CD4-positive, alpha-beta T cell treated with Interleukin-15 for 4 hours (primary cell): ENCODE data around the gene NDC1.

Source experiments
- DNase-seq: peaks from one replicate; pipeline ENCODE4 v3.0.0-alpha.2; 2020; ENCODE audit warnings: low spot score

Gene NDC1

GRCh38 chr1:53731043-53731600, 107.0 kb downstream of the NDC1 start:
- DNase-seq: no peak

- no peak for DNase-seq
Measured at GRCh38 chr1:53730224-53730865, 107.8 kb downstream of the NDC1 start.

GRCh38 chr1:53729456-53730223, 108.5 kb downstream of the NDC1 start:
- no peak for DNase-seq

DNA sequence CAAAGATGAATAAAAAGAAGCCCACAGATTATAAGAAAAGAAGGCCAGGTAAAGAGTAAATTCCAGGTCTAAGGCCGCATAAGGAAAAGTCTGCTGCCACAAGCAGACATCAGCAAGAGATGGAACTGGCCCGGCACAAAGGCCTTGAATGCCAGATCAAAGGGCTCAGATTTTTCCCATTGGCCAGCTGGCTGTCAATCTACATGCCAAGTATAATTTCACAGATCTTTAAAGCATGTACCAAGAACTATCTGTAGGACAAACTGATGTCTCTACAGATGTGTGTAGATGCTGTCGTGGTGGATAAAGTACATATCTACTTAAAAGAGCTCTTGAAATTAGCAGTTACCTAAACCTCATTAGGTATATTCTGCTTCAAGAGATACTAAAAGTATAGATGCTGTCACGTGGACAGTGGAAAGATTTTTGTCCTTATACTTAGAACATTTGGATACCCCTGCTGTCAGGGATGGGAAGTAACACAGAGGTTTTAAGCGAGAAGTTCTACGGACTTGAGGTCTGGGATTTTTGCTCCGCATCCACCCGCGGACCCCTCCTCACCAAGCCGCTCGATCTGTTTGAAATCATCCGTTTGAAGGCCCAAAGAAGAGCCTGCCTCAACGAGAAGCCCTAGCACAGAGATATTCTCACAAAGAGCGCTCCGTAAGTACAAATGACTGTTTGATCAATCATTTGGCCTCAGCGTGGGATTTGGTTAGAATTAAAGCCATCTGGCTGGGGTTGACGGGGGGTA, 109.2 kb downstream of the NDC1 start:
- DNase-seq: no peak

DNA sequence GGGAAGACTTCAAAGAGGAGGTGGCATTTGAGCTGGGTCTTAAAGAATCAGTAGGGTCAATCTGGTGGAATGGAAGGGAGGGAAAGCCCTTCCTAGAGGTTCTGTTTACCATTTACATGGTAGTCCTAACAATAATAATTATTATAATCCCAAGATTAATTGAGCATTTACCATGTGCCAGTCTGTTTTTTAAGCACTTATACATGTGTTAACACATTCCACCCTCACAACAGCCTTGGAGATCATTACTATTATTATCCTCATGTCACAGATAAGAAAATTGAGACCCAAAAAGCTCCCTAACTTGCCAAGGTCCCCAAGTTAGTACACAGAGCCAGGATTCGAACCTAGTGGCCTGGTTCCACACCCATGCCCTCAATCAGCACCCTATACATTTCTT, 109.9 kb downstream of the NDC1 start:
- DNase-seq: no peak

GRCh38 chr1:53727461-53728092, 110.5 kb downstream of the NDC1 start:
- no peak for DNase-seq

DNA sequence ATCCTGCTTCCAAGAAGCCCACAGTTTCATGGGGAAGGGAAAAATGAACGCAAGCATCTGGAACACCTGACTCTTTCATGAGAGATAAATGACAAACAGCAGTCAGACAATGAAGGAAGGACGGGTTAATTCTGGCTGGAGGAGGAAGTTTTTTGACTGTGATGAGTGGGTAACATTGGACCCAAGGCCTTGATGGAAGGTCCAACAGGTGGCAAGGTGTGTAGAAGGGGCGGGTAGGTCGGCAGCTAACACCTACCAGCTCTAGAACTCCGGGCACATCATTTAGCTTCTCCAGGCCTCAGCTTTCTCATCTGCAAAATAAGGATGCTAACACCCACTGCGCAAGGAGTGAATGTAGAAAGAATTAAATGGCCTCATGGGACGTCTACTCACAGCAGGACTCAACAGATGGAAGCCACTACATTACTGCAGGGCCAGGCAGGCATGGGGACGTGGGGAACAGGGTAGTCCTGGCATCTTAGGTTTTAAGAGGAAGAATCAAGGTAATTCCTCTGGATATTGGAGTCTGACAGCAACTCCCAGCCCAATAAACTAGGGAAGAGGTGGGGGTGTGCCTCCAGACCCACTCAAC, 112.0 kb downstream of the NDC1 start:
- no peak for DNase-seq

- DNase-seq: no peak
Measured at GRCh38 chr1:53725238-53725689, 112.8 kb downstream of the NDC1 start.

DNA sequence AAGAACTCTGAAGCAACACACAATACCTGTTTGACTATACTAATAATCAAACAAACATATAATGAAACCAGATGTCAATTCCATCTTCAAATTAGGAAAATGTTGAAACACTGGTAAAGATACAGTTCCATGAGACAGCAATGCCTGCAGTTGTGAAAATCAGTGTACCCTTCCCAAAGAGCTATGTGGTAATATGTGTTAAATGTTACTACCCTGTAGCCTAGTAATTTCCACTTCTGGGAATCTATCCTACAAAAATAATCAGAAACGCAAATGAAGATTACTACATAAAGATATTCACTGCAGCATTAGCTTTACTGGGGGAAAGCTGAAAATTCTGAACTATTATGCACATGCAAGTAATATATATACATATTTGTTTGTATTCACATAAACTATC, 116.1 kb downstream of the NDC1 start:
- DNase-seq: no peak

DNA sequence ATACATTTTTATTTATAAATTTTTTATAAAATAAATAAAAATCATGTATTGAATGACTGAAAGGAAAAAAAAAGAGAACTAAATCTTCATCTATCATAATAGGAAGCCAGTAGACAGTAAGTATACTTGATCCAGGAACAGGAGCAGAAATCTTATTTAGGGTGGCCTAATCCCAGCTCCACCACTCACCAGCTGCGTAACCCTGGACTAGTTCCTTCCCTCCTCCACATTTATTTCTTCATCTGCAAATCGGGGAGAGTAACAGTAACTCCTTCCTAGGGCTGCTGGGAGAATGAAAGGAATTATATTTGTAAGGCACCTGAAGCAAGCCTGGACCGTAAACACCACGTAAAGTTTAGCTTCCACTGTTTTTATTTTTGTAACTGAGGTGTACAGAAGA, 117.0 kb downstream of the NDC1 start:
- DNase-seq: no peak

DNA sequence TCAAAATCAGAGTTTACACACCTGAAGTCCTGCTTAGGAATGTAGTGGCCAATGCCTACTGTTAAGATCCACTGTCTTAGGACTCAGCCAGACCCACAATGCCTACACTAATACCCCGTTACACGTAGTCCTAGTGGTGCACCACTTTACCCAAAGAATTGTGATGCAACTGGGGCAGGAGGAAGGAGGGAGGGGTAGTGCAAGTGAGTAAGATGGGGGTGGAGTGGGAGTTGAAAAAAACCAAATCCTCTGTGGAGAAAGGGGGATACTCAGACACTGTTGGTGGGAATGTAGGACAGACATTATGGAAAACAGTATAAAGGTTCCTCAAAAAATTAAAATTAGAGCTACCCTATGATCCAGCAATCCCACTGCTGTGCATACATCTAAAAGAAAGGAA, 118.6 kb downstream of the NDC1 start:
- DNase-seq: no peak

DNA sequence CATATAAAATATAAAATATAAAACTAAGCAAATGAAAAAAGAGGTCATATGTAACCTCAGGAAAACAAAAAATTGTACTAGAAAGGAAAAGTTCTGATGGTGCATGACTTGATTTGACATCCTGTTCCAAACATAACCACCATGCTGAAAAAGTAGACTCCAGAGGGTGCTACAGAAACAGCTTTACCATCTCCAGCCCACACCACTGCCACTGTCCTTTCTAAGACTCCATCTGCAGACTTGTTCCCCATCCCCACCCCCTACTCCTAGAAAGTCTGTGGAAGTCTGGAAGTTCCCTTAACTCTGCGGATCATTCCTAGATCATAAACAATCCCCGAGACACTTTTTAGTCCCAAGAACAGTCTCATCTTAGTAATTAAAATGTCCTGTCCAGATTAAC, 119.7 kb downstream of the NDC1 start:
- DNase-seq: no peak

- no peak for DNase-seq
Measured at GRCh38 chr1:53717025-53717804, 120.9 kb downstream of the NDC1 start.

DNA sequence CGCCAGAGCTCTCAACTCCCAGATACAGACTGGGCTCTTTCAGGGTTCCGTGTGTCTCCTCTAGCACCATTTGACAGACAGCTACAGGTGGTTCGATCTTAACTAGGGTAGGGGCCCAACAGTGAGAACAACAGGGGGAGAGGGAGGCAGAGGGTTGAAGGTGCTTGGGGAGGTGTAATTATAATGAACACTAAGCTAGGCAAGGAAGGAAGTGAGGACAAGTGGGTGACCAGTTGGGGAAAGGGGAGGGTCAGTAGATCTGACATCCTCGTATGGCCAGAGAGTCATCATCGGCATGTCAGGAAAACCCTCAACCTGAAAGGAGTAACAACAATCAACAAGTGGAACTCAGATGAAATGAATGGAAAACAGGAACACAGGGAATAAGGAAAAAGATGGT, 121.9 kb downstream of the NDC1 start:
- no peak for DNase-seq

DNA sequence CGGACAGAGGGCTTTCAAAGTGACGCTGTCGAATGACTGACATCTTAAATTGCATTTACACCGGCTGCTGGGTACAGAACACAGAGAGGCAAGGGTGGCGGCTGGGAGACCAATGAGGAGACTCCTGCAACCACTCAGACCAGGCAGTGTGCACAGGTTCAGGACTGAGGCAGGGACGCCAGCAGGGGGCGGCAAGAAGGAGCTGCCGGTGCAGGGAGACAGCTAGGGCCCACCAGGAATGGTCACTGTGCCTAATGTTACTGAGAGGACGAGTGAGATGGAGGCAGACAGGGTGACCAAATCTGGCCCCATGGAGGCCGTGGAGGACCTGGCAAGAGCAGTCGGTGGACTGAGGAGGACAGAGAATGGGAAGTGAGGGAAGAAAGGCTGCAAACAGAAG, 122.6 kb downstream of the NDC1 start:
- no peak for DNase-seq
